Measurements from ENCODE around the gene STX18. TPM values are rescaled to one million over a fixed set of nuclear protein-coding genes. Genes with fewer than 3 reads are reported as not detected.

Gene STX18
- total and polyA plus RNA-seq, 2 donors (not counting 3 experiments of a cell fraction or from before 2014, with no cell fraction given) = 30.7 to 31.2 TPM

DNA sequence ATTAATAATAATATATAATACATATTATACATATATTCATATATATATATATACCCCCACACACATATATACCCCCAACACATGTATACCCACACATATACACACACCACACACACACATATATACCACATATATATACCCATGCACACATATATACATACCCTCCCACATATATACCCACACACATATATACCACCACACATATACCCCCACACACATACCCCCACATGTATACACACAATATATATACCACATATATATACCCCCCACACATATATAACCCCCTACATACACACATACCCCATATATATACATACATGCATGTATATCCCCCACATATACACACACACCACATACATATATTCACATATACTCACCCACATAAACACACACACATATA lies 103.0 kb downstream of the STX18 start:
- H3K4me3 ChIP-seq (replicated peaks in 1 of 3; ENCODE audit: insufficient read depth in 1 of 3, low read depth in 1 of 3, low read length in 3 of 3) = no peak overlapping the region
- H3K9me3 ChIP-seq (replicated peaks; ENCODE audit: control insufficient read depth, insufficient read depth, low read length) = no peaks in the 10 kb centered on the region
- intact Hi-C loops (cut with micrococcal nuclease) (loop anchor here (10.0 kb wide), 1 partner anchor 454 kb away; no protein-coding TSS in a partner anchor), dilution Hi-C loops (cut with MboI; ENCODE audit: extremely low pct_ligation_motif_present, low sequenced_read_pairs) (no loop called here)
- ChIA-PET CTCF (no interaction called here), POLR2A (no interaction called here)
- TF ChIP-seq JUN (IDR thresholded peaks at IDR 0.05; ENCODE audit: borderline replicate concordance, insufficient read depth, insufficient read length, low read depth) = no peak
- no peak for FAIRE-seq
- no peak overlapping the region for H3K27ac ChIP-seq (ENCODE audit: insufficient read depth, low read depth, low read length)
- no peak overlapping the region for H3K4me2 ChIP-seq (ENCODE audit: insufficient read depth, low read length)
- no peak for DNase-seq (ENCODE audit: low read depth, low spot score)
- H3K36me3 ChIP-seq (ENCODE audit: control insufficient read depth in 2 of 2, extremely low read depth in 1 of 2, insufficient read depth in 2 of 2, low read length in 2 of 2) = peaks cover 2 to 9% of the 10 kb centered on the region in 2 experiments
- H3K79me2 ChIP-seq (ENCODE audit: control insufficient read depth, insufficient read depth, low read length) = no peaks in the 10 kb centered on the region
- no peak overlapping the region for H2AFZ ChIP-seq (ENCODE audit: low read depth, low read length)
- H3K9ac ChIP-seq (replicated peaks; ENCODE audit: extremely low read depth, insufficient read depth, low read length) = no peak overlapping the region
- BruUV-seq (replicated peaks) = no TSS peak
- H4K20me1 ChIP-seq (replicated peaks; ENCODE audit: control insufficient read depth, extremely low read depth, insufficient read depth, low read length) = peaks cover 2% of the 10 kb centered on the region
- peaks cover 2% of the 10 kb centered on the region for H3K4me1 ChIP-seq (ENCODE audit: control insufficient read depth, extremely low read depth, insufficient read depth, low read length)
- H3K9me1 ChIP-seq (replicated peaks; ENCODE audit: control insufficient read depth, extremely low read depth, insufficient read depth, low read length) = no peaks in the 10 kb centered on the region
- no peaks in the 10 kb centered on the region for H3K27me3 ChIP-seq (ENCODE audit: control insufficient read depth in 2 of 2, insufficient read depth in 2 of 2, low read length in 2 of 2)

DNA sequence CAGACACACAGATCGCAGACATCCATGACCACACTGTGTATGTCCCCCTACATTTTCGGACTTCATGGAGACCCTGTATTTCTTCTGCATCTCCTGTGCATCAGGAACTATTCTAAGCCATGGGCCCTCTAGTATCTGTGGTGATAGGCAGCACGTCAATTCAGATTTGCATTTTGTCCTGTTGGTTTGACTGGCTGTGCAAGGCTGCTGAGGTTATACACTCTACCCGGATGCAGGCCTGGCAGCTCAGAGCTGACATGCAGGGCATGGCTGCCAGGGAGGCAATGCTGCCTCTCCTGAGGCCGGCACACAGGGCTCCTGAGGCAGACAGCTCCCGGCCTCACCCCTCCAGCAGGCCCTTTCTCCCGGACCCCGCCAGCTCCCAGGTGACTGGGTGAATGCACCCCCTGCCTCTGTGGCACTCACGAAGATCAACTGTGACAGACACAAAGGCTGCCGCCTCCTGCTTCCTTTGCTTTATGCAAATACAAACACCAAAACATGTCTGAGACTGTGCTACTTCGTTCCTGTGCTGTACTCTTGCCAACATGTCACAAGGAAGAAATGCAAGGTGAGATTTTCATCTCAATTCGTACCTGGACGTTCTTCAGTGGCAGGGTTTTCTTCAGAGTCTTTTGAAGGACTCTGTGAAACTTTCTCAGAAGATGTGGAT lies 103.9 kb downstream of the STX18 start:
- Histone ChIP-seq H3K9me3 (replicated peaks; ENCODE audit: control insufficient read depth, insufficient read depth, low read length) (no peaks in the 10 kb centered on the region), H3K4me2 (ENCODE audit: insufficient read depth, low read length) (no peak overlapping the region), H3K27me3 (ENCODE audit: control insufficient read depth in 2 of 2, insufficient read depth in 2 of 2, low read length in 2 of 2) (no peaks in the 10 kb centered on the region), H3K4me1 (ENCODE audit: control insufficient read depth, extremely low read depth, insufficient read depth, low read length) (no peaks in the 10 kb centered on the region), H3K79me2 (ENCODE audit: control insufficient read depth, insufficient read depth, low read length) (no peaks in the 10 kb centered on the region), H3K4me3 (replicated peaks in 1 of 3; ENCODE audit: insufficient read depth in 1 of 3, low read depth in 1 of 3, low read length in 3 of 3) (no peak overlapping the region), H3K9me1 (replicated peaks; ENCODE audit: control insufficient read depth, extremely low read depth, insufficient read depth, low read length) (no peaks in the 10 kb centered on the region), H4K20me1 (replicated peaks; ENCODE audit: control insufficient read depth, extremely low read depth, insufficient read depth, low read length) (peaks cover 2% of the 10 kb centered on the region), H3K36me3 (ENCODE audit: control insufficient read depth in 2 of 2, extremely low read depth in 1 of 2, insufficient read depth in 2 of 2, low read length in 2 of 2) (peaks cover 2 to 9% of the 10 kb centered on the region in 2 experiments), H3K27ac (ENCODE audit: insufficient read depth, low read depth, low read length) (no peak overlapping the region), H2AFZ (ENCODE audit: low read depth, low read length) (no peak overlapping the region), H3K9ac (replicated peaks; ENCODE audit: extremely low read depth, insufficient read depth, low read length) (no peak overlapping the region)
- no peak for TF ChIP-seq POLR2AphosphoS5 (IDR thresholded peaks at IDR 0.05; ENCODE audit: insufficient read depth, low read depth, low read length)
- TF ChIP-seq, protein P1, sequence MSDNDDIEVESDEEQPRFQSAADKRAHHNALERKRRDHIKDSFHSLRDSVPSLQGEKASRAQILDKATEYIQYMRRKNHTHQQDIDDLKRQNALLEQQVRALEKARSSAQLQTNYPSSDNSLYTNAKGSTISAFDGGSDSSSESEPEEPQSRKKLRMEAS (IDR thresholded peaks at IDR 0.05; ENCODE audit: insufficient read depth, insufficient read length) = no peak
- no peak for TF ChIP-seq GATA2 (IDR thresholded peaks at IDR 0.05; ENCODE audit: insufficient read depth, insufficient read length, low read depth, low read length)
- TF ChIP-seq, protein P2, sequence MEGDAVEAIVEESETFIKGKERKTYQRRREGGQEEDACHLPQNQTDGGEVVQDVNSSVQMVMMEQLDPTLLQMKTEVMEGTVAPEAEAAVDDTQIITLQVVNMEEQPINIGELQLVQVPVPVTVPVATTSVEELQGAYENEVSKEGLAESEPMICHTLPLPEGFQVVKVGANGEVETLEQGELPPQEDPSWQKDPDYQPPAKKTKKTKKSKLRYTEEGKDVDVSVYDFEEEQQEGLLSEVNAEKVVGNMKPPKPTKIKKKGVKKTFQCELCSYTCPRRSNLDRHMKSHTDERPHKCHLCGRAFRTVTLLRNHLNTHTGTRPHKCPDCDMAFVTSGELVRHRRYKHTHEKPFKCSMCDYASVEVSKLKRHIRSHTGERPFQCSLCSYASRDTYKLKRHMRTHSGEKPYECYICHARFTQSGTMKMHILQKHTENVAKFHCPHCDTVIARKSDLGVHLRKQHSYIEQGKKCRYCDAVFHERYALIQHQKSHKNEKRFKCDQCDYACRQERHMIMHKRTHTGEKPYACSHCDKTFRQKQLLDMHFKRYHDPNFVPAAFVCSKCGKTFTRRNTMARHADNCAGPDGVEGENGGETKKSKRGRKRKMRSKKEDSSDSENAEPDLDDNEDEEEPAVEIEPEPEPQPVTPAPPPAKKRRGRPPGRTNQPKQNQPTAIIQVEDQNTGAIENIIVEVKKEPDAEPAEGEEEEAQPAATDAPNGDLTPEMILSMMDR (IDR thresholded peaks at IDR 0.05; ENCODE audit: extremely low read depth in 1 of 2, insufficient read depth in 1 of 2, low read depth in 1 of 2, low read length in 2 of 2) = no peak
- TF ChIP-seq MYC (IDR thresholded peaks at IDR 0.05; ENCODE audit: low read depth, low read length) = no peak
- no peak for DNase-seq (ENCODE audit: low read depth, low spot score)
- BruUV-seq (replicated peaks) = no TSS peak
- ChIA-PET POLR2A (no interaction called here), CTCF (no interaction called here)
- intact Hi-C loops (cut with micrococcal nuclease) = loop anchor here (10.0 kb wide), 1 partner anchor 453 kb away; no protein-coding TSS in a partner anchor
- FAIRE-seq = no peak
- dilution Hi-C loops (cut with MboI; ENCODE audit: extremely low pct_ligation_motif_present, low sequenced_read_pairs) = no loop called here
